Stimulated activated CD4-positive, alpha-beta T cell treated with anti-CD3 and anti-CD28 coated beads, Interleukin-1b, Interleukin-23, amount 100 ng/mL, for 1 hour (primary cell): Measurements from ENCODE around the gene ADAMTS1.

ENCODE experiments used
- DNase-seq, 2 donors: peaks; one replicate each; pipeline ENCODE4 v3.0.0-alpha.2; 2020; ENCODE audit warnings: low read depth in 2 of 2

Gene ADAMTS1

DNA sequence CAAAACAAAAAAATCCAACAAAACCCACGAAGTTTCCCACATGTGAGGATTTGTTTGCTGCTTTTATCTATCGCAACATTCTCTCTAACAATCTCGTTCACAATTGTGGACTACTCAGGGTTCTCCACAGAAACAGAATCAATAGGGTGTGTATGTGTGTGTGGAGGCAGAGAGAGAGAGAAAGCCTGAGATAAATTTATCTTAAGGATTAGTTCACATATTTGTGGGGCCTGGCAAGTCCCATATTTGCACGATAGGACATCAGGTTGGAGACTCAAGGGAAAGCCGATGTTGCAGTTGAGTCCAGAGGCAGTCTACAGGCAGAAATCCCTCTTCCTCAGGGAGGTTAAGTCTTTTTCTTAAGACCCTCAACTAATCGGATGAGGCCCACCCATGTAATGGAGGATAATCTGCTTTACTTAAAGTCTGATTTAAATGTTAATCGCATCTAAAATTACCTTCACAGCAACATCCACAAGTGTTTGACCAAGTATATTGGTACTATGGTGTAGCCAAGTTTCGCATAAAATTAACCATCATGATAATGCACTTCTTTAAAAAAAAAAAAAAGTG is 31.7 kb downstream of the ADAMTS1 start:
- no peak for DNase-seq

DNA sequence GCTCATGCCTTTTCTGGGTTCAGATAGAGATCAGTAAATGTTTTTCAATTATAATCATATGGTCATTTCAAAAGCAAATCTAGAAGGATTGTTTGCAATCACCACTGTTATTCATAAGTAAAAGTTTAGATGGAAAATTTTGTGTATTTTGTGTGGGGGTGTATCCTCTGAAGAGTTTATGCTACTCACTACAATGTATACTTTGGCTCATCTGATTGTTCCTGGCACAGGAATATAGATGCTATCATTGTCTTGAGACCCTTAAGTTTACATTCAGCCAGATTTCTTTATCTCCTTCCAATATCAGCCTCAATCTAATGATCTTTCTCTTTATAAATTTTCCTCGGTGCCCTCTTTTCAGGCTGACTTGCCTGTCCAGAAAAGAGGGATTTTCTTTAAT is 33.0 kb downstream of the ADAMTS1 start:
- DNase-seq = no peak

DNA sequence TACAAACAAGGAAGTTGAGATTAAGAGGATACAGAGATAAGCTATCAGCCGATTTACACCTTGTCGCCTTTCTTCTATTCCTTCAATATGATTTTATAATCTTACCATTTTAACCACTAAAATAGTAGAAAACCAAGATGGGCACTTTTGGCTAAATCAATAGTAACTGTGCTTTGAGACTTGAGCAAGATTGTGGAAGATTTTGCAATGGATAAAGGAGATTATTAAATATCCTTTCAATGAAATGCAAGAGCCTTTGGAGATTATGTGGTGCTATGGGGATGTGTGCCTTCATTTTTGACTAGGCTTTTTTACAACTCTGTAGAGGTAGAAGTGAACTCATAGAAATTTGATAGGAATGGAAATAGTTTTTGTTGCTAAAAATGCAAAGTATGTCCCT is 33.7 kb downstream of the ADAMTS1 start:
- DNase-seq = no peak

DNA sequence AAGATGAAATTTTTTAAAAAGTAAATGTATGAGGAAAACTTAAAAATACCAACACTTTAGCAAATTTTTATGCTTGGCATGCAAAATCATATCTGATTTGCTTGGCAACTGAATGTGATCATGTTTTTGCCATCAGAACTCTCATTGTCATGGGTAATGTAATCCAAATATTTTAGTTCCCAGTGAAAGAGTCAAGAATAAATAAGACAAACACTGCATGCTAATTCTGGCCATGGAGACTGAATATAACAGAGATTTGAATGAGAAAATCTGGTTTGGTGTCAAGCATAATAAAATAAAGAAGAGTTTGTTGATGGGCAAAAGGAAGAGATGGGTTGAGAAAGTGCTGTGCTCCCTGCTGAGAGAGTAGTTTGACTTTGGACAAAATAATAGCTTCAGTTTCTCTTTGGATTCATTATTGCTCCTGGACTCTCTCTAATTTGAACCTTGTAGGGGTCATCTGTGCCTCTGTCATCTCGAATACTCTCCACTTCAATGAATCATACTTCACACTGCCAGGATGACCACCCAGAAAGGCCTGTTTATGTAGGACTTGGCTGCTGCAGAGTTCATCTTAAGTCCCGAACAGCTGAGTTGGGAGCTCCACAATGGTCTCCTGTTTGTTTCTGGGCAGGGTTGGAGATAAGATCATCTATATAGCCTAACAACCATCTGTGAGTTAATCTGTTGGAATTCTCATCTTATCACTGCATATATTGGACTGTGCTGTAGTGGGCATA is 34.4 kb downstream of the ADAMTS1 start:
- DNase-seq = no peak

DNA sequence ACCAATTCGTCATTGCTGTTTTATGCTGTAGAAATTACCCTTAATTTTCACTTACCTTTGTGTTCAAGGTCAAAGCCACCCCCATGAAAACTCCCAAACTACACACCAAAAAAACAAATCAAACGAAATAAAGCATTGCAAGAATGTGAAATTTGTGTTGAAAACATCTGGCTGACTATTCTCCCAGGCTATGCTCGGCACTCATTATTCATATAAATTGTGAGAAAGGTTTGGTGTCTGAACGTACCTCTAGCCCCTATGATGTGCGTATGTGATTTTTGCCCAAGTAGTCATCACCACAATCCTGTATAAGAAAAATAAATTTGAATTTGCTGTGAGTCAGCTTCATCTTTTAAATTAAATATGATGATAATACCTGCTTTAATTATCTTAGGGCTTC is 34.9 kb downstream of the ADAMTS1 start:
- DNase-seq = no peak

DNA sequence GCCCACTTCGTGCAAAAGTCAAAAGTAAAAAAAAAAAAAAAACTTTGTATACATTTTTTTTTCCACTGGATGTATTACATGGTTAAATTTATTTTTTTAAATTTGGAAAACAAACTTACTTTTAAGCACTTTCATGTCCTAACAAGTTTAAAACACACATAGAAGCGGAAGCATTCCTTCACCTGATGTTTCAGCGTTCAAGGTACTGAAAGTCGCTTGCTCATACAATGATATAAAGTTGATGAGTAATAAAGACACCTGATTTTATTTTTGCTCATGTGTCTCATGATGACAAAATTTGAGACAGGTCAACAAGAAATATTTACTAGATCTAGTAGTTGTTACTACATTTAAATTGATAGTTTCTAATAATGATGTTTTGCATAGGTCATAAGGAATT is 35.5 kb downstream of the ADAMTS1 start:
- DNase-seq = no peak

DNA sequence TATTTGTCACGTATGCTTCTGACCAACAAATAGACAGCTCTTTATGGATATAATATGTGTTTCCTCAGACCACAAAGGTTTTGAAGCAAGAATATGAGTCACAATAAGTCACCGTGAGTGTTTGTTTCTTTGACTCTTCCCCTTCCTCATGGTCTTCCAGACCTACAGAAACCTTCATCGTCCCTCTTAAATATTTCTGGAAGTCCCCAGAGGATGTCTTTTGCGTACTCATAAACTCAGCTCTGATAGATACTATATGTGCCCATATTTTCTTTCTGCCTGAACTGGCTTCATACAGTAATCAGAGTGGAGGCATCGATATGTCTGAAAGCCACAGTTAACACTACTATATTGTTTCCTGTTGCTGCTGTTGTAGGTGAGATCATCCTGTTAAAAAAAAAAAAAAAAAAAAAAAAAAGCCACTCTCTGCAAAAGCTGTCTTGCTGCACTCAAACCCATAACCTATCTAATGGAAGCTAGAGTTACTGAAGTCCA is 38.4 kb downstream of the ADAMTS1 start:
- DNase-seq = no peak

DNA sequence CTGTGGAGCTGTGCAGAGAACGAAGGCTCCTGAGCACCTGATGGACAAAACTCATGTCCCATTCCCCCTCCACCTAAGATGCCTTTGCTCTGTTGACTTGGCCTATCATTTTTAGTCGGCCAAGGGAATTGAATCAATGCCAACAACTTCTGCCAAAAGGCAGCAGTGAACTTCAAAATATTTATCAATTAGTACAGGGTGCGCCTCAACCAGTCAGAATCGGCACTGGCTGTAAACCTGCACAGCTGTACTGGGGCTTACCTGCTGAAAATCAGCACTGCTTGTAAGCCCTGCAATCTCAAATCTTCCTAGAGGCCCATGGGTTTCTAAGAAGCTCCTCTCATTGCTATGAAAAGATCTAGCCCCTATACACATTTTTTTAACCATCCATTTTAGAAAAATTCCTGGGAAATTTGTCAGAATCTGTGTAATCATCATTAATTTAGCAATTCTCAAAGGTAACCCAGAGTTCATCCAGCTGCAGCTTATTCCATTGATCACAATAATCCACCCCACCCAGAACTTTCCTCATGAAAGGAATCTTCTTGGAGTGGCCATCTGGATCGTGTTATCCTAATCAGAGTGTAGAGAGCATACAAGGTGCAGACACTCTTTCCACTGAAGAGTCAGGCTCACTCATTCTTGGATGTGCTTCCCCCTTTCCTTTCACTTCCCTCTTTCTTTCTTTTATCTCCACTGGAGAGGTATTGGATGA is 40.2 kb downstream of the ADAMTS1 start:
- DNase-seq = no peak

DNA sequence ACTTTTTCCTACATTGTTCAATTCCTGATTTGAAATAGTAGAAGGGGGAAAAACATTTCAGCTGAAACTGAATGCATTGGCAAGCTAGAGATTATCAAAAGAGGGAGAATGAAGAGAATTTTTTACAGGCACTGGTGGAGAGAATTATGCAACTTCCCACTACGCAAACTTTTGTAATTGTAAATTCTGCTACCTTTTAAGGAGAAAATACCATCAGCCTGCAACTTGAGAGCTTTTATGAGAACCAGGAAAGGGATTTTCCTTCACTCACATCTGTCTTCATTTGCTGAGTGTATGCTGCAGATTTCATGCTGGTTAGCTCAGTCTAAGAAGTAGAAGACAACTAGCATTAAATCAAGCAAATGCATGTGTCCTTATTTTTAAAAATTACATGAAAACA is 43.7 kb downstream of the ADAMTS1 start:
- no peak for DNase-seq

DNA sequence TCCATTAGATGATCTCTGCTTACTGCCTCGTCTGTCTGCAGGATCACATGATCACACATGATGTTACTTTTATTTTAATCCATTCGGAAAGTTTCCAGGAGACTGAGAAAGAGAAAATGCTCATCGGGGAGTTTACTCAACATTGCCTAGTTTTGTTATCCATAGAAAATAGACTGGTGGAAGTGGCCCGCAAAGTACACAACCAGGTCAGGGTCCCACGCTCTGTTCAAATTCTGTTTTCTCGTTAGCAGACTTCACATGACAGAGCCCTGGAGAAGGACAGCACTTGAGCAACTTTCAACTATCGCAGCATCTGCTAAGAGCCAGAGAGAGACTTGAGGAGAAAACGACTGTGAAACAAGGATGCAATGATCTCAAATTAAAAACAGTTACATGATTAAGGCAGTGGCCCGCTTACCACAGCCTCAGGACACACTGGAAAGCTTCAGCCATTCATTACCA is 44.2 kb downstream of the ADAMTS1 start:
- no peak for DNase-seq

DNA sequence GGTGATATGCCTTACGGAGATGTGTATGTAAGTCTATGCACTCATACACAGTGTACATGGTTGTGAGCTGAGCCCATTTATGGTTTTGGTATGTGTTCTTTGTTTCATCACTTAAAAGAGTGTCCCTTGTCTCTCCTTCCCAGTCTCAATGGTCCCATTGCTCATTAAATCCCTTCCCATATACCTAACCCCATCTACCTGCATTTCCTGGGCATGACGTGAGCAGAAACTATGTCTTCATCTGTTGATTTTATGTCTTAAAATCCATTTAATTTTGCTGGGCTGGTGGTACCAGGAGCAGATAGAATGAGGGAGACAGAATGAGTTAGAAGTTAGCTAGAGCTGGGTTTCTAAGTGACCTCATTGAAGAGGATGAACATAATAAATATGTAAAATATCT is 44.8 kb downstream of the ADAMTS1 start:
- DNase-seq = no peak

DNA sequence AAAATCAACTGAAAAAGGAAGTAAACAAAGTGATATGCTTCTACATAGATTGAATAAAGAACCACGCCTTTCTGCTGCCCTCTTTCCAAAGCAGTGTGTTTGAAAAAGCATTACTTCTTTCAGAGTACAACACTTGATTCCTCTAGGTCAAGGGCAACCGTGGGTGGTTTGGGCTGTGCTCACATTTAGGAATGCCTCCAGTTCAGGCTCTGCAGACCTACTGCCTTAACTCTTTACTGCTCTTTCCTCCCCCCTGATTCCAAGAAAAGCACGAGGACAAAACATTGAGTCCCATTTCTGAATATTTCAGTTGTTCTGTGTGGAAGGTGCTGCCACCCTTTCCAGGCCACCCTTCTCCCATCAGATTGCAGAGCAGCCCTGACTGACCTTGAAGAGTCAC is 45.2 kb downstream of the ADAMTS1 start:
- no peak for DNase-seq

DNA sequence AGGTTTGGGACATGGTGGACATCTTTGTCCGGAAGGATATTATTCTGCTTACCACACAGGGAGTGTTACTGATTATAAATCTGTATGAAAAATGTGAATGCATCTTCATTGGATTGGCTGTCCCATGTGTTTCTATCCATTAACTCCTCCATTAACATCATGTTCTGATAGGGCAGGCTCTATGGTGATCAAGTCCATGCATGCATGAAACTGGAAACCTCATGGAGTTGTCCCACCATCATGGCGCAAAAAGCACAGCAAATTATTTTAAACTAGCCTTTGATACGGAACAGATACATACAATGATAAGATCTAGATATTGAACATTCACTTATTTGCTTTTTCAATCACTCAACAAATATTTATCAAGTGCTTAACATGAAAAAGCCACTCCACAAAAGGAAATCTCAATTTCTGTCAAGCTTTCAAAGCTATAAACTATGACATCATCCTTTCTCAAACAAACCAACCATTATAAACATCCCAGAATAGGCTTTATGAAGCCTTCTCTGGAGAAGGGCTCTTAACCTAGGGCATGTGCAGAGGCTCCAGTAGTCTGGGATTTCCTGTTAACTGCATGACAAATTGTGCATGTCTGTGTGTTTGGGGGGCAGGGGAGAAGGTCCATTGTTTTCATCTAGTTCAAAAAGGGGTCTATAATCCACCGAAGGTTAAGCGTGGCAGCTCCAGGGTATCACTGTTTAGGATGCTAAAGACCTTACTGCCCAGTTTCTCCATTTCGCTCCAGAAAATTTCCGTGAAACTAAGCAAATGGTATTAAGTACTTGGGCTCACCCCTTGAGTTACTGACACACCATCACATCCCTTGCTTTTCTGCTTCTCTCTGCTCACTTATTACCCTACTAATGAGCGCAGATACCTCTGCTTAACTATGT is 46.1 kb downstream of the ADAMTS1 start:
- no peak for DNase-seq

DNA sequence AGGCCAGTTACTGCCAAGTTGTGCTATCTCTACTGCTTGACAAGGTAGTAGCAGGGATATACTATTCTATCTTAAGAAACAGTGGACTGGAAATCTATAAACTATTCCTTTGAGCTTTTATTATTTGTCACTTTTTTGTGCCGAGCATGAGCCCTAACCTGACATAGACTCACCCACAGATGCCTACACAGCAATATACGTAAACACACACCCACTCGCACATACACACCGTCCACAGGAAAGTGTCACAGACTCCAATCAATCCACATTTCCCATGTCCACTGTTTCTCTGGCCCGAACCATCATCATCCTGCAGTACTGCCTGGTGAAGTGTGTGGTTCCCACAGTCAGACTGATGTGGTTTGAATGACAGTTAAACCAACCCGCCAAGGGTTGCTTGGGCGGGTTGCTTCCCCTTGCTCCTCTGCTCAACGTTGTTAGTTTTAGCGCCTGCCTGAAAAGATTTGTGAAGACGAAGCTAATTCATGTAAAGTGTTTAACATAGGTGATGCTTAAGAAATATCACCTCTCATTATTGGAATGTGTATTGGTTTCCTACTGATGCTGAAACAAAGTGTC is 47.2 kb downstream of the ADAMTS1 start:
- no peak for DNase-seq

DNA sequence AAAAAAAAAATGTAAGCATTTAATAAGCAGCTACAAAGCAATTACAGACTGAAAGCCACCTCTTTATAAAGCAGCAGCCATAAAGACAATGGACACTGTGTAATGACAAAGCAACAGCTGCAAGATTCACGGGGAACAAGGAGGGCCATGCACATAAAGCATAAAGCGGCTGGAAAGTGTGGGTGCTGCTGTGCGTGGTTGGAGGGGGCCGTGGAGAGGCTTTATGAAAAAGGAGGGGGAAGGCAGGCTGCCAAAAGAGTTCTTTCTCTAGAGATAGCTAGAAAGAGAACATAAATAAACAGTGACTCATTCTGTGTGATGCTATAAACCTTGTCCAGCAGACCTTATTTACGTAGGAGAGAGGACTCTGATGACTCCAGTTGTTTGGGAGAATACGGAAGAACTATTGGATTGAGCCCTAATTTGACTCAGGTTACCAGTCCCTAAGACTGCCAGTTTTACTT is 49.3 kb downstream of the ADAMTS1 start:
- DNase-seq = no peak

DNA sequence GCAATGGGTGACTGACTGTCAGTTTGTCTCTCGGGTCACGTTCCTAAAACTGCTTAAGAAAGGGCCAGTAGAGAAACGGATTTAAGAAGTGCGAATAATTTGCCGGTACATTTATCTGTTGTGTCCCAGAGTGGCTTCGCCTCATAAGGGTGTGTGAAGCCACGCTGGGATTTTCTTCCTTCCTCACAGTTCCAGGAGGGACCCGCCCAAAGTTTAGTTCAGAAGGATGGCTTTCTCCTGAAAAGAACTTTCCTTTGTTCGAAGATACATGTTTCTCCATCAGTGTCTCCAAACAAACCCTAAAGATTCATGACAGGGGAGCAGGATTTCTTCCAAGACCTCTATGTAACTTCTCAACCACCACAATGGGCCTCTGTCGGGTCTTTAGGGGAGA is 49.8 kb downstream of the ADAMTS1 start:
- DNase-seq = no peak

DNA sequence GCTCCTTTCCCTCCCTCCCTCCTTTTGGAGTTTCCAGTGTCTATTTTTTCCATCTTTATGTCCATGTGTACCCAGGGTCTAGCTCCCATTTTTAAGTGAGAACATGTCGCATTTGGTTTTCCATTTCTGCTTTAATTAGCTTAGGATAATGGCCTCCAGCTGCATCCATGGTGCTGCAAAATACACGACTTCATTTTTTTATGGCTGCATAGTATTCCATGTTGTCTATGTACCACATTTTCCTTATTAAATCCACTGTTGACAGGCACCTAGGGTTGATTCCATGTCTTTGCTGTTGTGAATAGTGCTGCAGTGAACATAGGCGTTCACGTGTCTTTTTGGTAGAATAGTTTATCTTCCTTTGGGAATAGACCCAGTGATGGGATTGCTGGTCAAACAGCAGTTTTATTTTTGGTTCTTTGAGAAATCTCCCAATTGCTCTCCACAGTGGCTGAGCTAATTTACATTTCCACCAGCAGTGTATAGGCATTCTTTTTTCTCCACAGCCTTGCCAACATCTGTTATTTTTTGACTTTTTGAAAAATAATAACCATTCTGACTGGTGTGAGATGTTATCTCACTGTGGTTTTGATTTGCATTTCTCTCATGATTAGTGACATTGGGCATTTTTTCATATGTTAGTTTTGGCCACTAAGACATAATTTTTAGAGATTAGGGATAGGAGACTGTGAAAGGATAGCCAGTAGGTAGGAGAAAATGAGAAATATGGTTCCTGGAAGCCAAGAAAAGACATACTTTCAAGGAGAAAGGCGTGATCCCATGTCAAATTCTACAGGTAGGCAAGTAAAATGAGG is 50.4 kb downstream of the ADAMTS1 start:
- no peak for DNase-seq

DNA sequence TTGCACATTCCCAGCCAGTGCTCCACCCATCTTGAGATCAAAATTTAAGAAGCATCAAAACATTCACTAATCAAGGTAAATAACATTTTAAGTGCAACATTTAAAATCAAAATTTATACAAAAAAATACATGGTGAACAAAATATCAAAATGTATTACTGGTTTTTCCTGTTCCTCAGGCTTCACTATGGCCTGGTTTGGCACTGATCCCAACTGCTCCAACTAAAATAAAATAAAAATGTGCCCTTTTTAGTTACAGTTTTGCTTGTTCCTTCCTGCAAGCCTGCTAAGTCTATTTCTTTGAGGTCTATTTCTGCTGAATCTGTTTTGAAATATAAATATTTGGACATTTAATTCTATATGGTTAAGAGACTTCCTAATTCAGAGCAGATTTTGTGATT is 54.9 kb downstream of the ADAMTS1 start:
- no peak for DNase-seq

DNA sequence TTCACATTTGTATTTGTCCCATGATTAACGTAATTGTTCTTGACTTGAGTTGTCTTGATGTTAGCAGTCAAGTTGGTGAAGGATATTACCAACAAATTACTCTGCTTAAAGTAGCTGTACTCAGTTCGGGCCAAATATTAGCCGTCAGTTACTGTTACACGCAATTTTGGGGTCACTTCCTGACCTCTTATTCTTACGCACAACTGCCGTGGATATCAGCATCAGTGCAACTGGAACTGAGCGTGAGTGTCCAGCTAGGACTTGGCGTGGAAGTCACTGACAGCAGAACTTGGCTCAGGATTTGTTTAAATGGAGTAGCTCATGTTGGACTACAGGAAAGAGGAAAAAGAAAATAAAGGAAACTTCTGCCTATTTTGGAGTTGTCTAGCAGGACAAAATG is 56.4 kb downstream of the ADAMTS1 start:
- DNase-seq = no peak
